Keratinocyte (primary cell): Measurements from ENCODE around the gene MRGPRF. TPM values are rescaled to one million over a fixed set of nuclear protein-coding genes. Genes with fewer than 3 reads are reported as not detected.

Experiments used
- DNase-seq: peaks from one replicate; pipeline ENCODE4 v3.0.0-alpha.2; 2011; ENCODE audit warnings: low read depth, missing footprints, low spot score
- FAIRE-seq: peaks from 2 replicates; lab custom pipeline; 2011; peaks lifted over from hg19 to GRCh38; lab: Jason Lieb, UNC
- H2AFZ ChIP-seq: 2 replicates; pipeline ENCODE4 v1.6.0; 2012; ENCODE audit warnings: low read length, control low read depth, inconsistent platforms; ENCODE audit not compliant: control insufficient read depth
- H3K27ac ChIP-seq: 2 replicates; pipeline ENCODE4 v1.5.1; 2011; ENCODE audit warnings: low read length; ENCODE audit not compliant: control insufficient read depth, insufficient read depth
- H3K27me3 ChIP-seq: 3 replicates; pipeline ENCODE4 v1.6.0; 2011; ENCODE audit warnings: low read length; ENCODE audit not compliant: control insufficient read depth, insufficient read depth; ENCODE audit errors: extremely low read depth
- H3K36me3 ChIP-seq, 2 experiments: 2 replicates in 1 of 2; 3 replicates in 1 of 2; pipeline ENCODE4 v1.5.1; 2011; ENCODE audit warnings: low read length in 2 of 2, mild to moderate bottlenecking in 1 of 2; ENCODE audit not compliant: control insufficient read depth in 2 of 2, insufficient read depth in 2 of 2; ENCODE audit errors: extremely low read depth in 1 of 2
- H3K4me1 ChIP-seq: 3 replicates; pipeline ENCODE4 v1.5.1; 2011; ENCODE audit warnings: low read length; ENCODE audit not compliant: control insufficient read depth, insufficient read depth; ENCODE audit errors: extremely low read depth
- H3K4me2 ChIP-seq: 3 replicates; pipeline ENCODE4 v1.6.0; 2011; ENCODE audit warnings: low read depth, low read length; ENCODE audit not compliant: control insufficient read depth, insufficient read depth; ENCODE audit errors: extremely low read depth
- H3K4me3 ChIP-seq, 3 experiments: fragments of 200-600 bp in 1 of 3; sonication (generic) in 1 of 3; 2 replicates in 2 of 3; 3 replicates in 1 of 3; pipeline ENCODE4 v1.5.1; 2011 to 2016; ENCODE audit warnings: low read length in 3 of 3, mild to moderate bottlenecking in 3 of 3, control low read depth in 2 of 3, inconsistent platforms in 1 of 3, low read depth in 1 of 3, mixed read lengths in 1 of 3, mixed run types in 1 of 3, moderate library complexity in 1 of 3; ENCODE audit not compliant: control insufficient read depth in 2 of 3, insufficient read depth in 2 of 3; ENCODE audit errors: extremely low read depth in 1 of 3
- H3K79me2 ChIP-seq: 2 replicates; pipeline ENCODE4 v1.6.0; 2012; ENCODE audit warnings: low read length; ENCODE audit not compliant: control insufficient read depth, insufficient read depth
- H3K9ac ChIP-seq: 3 replicates; pipeline ENCODE4 v1.6.0; 2011; ENCODE audit warnings: low read length; ENCODE audit not compliant: control insufficient read depth, insufficient read depth; ENCODE audit errors: extremely low read depth
- H3K9me1 ChIP-seq: 3 replicates; pipeline ENCODE4 v1.6.0; 2011; ENCODE audit warnings: low read length; ENCODE audit not compliant: control insufficient read depth, insufficient read depth; ENCODE audit errors: extremely low read depth
- H3K9me3 ChIP-seq: 2 replicates; pipeline ENCODE4 v1.5.1; 2012; ENCODE audit warnings: low read depth, low read length; ENCODE audit not compliant: control insufficient read depth
- H4K20me1 ChIP-seq: 3 replicates; pipeline ENCODE4 v1.6.0; 2011; ENCODE audit warnings: low read length; ENCODE audit not compliant: control insufficient read depth, insufficient read depth; ENCODE audit errors: extremely low read depth
- CTCF ChIP-seq, 3 experiments: IDR thresholded peaks in 1 of 3; conservative IDR thresholded peaks in 1 of 3; optimal IDR thresholded peaks in 1 of 3; 2 replicates in 2 of 3; 3 replicates in 1 of 3; pipeline versions ENCODE3 to v1.5.1; 2011; ENCODE audit warnings: low read length in 3 of 3, mild to moderate bottlenecking in 3 of 3, moderate library complexity in 2 of 3, control low read depth in 1 of 3, inconsistent platforms in 1 of 3; ENCODE audit not compliant: insufficient read depth in 2 of 3; ENCODE audit errors: extremely low read depth in 1 of 3
- EZH2 ChIP-seq: IDR thresholded peaks from one replicate; pipeline ENCODE4 v1.6.1; 2012; ENCODE audit warnings: inconsistent platforms, mild to moderate bottlenecking, low read length, moderate library complexity
- dilution Hi-C: fragments of 300-500 bp; cut with MboI; formaldehyde crosslinking; loops from one replicate; pipeline ENCODE4 v1.7.0; 2020; ENCODE audit warnings: low sequenced_read_pairs; ENCODE audit not compliant: extremely low pct_ligation_motif_present
- polyA plus RNA-seq, 5 experiments: library from polyadenylated mRNA; depleted of rRNA in 3 of 5; stranded (reverse) in 3 of 5; stranded (forward) in 1 of 5; unstranded in 1 of 5; fragments of >200 nt; gene quantifications; 1 replicate in 1 of 5; 2 replicates in 3 of 5; 3 replicates in 1 of 5; pipeline versions ENCODE4 v1.2.1 to v1.2.3, GENCODE V29; 2011 to 2012; ENCODE audit warnings: missing spikeins in 2 of 5, low read depth in 1 of 5, low replicate concordance in 1 of 5

The MRGPRF gene
- polyA plus RNA-seq, 1 donor (not counting 4 experiments of a cell fraction or from before 2014, with no cell fraction given), result not detected

- H3K27ac ChIP-seq, result no peak overlapping the region
Measured at GRCh38 chr11:69035150-69035945, 22.3 kb upstream of the MRGPRF start.

GRCh38 chr11:69034123-69034867, 21.2 kb upstream of the MRGPRF start:
- FAIRE-seq (no peak), DNase-seq (no peak)
- dilution Hi-C loops, result no loop called here
- Histone ChIP-seq H3K4me3 (no peak overlapping the region), H3K9me1 (no peaks in the 10 kb centered on the region), H3K27ac (no peak overlapping the region), H3K9me3 (no peaks in the 10 kb centered on the region), H4K20me1 (no peaks in the 10 kb centered on the region), H3K9ac (no peak overlapping the region), H3K4me2 (no peak overlapping the region), H3K27me3 (no peaks in the 10 kb centered on the region), H3K4me1 (no peaks in the 10 kb centered on the region), H3K36me3 (no peaks in the 10 kb centered on the region), H3K79me2 (no peaks in the 10 kb centered on the region), H2AFZ (no peak overlapping the region)
- TF ChIP-seq CTCF (optimal IDR thresholded peaks at IDR 0.05 in 1 of 3, IDR thresholded peaks at IDR 0.05 in 1 of 3, conservative IDR thresholded peaks at IDR 0.05 in 1 of 3; ENCODE audit: extremely low read depth in 1 of 3, insufficient read depth in 2 of 3, low read length in 3 of 3) (no peak), EZH2 (no peak)

More at GRCh38 chr11:69035150-69035945, 22.3 kb upstream of the MRGPRF start:
- no peaks in the 10 kb centered on the region for H3K4me1 ChIP-seq
- H3K4me2 ChIP-seq, result no peak overlapping the region
- H3K79me2 ChIP-seq, result no peaks in the 10 kb centered on the region
- FAIRE-seq (no peak), DNase-seq (no peak)
- H4K20me1 ChIP-seq, result no peaks in the 10 kb centered on the region
- no peak overlapping the region for H2AFZ ChIP-seq
- TF ChIP-seq EZH2 (no peak), CTCF (optimal IDR thresholded peaks at IDR 0.05 in 1 of 3, IDR thresholded peaks at IDR 0.05 in 1 of 3, conservative IDR thresholded peaks at IDR 0.05 in 1 of 3; ENCODE audit: extremely low read depth in 1 of 3, insufficient read depth in 2 of 3, low read length in 3 of 3) (no peak)
- no peaks in the 10 kb centered on the region for H3K9me1 ChIP-seq
- dilution Hi-C loops, result no loop called here
- H3K9me3 ChIP-seq, result no peaks in the 10 kb centered on the region
- H3K4me3 ChIP-seq, result no peak overlapping the region
- no peaks in the 10 kb centered on the region for H3K27me3 ChIP-seq
- H3K9ac ChIP-seq, result no peak overlapping the region
- H3K36me3 ChIP-seq, result no peaks in the 10 kb centered on the region
